Neural cell (in vitro differentiated cells): ENCODE measurements around the gene SALL4. TPM values are rescaled to one million over a fixed set of nuclear protein-coding genes. Genes with fewer than 3 reads are reported as not detected.

ENCODE experiments used
- H2AFZ ChIP-seq: fragments of 200-600, 300-800 bp; sonication (generic), shearing (Covaris generic); 2 replicates; pipeline ENCODE4 v1.6.0; 2014; ENCODE audit warnings: low read depth, mild to moderate bottlenecking, antibody characterized with exemption, low read length, moderate library complexity
- H3F3A ChIP-seq: fragments of 200-600 bp; shearing (Covaris generic); 2 replicates; pipeline ENCODE4 v1.6.1; 2016; ENCODE audit warnings: mild to moderate bottlenecking, moderate library complexity, mixed read lengths, antibody characterized with exemption, low read length; ENCODE audit not compliant: insufficient read depth, poor library complexity, severe bottlenecking
- H3K27ac ChIP-seq: fragments of 200-600, 300-800 bp; sonication (generic), shearing (Covaris generic); 2 replicates; pipeline ENCODE4 v1.5.1; 2014; ENCODE audit warnings: mild to moderate bottlenecking, low read length, moderate library complexity
- H3K27me3 ChIP-seq: fragments of 300-800, 200-600 bp; sonication (generic), shearing (Covaris generic); 2 replicates; pipeline ENCODE4 v1.6.0; 2014; ENCODE audit warnings: mild to moderate bottlenecking, low read depth, low read length, moderate library complexity; ENCODE audit not compliant: insufficient read depth
- H3K36me3 ChIP-seq: fragments of 300-800, 200-600 bp; sonication (generic), shearing (Covaris generic); 2 replicates; pipeline ENCODE4 v1.5.1; 2014; ENCODE audit warnings: mild to moderate bottlenecking, antibody characterized with exemption, low read length, moderate library complexity; ENCODE audit not compliant: insufficient read depth
- H3K4me2 ChIP-seq: fragments of 300-800, 200-600 bp; sonication (generic), shearing (Covaris generic); 2 replicates; pipeline ENCODE4 v1.6.0; 2014; ENCODE audit warnings: mild to moderate bottlenecking, low read length
- H3K4me3 ChIP-seq: fragments of 300-800, 200-600 bp; sonication (generic), shearing (Covaris generic); 2 replicates; pipeline ENCODE4 v1.5.1; 2014; ENCODE audit warnings: mild to moderate bottlenecking, low read length, moderate library complexity
- H3K79me2 ChIP-seq: fragments of 200-600 bp; shearing (Covaris generic); replicated peaks from 2 replicates; pipeline ENCODE4 v1.6.0; 2014; ENCODE audit warnings: mild to moderate bottlenecking, low read length, moderate library complexity; ENCODE audit not compliant: insufficient read depth
- H3K9ac ChIP-seq: fragments of 300-800, 200-600 bp; sonication (generic), shearing (Covaris generic); 2 replicates; pipeline ENCODE4 v1.6.1; 2016; ENCODE audit warnings: mild to moderate bottlenecking, low read length, mixed read lengths
- H3K9me2 ChIP-seq: fragments of 200-600 bp; shearing (Covaris generic); 2 replicates; pipeline ENCODE4 v1.6.1; 2016; ENCODE audit warnings: mild to moderate bottlenecking, low read length, mixed read lengths; ENCODE audit not compliant: insufficient read depth
- H3K9me3 ChIP-seq: fragments of 200-600, 300-800 bp; sonication (generic), shearing (Covaris generic); 2 replicates; pipeline ENCODE4 v1.6.1; 2016; ENCODE audit warnings: mild to moderate bottlenecking, mixed run types, low read length, moderate library complexity, mixed read lengths
- H4K20me1 ChIP-seq: fragments of 200-600 bp; shearing (Covaris generic); 2 replicates; pipeline ENCODE4 v1.6.1; 2016; ENCODE audit warnings: mild to moderate bottlenecking, mixed run types; ENCODE audit not compliant: insufficient read depth
- EP300 ChIP-seq: fragments of 450-650 bp; conservative IDR thresholded peaks from 2 replicates; pipeline ENCODE4 v1.6.1; 2014; ENCODE audit warnings: antibody characterized with exemption, mild to moderate bottlenecking, moderate library complexity; ENCODE audit not compliant: poor library complexity, severe bottlenecking
- EZH2 ChIP-seq: fragments of 200-600, 300-800 bp; shearing (Covaris generic), sonication (generic); IDR thresholded peaks from 2 replicates; pipeline ENCODE4 v1.6.1; 2014; ENCODE audit warnings: antibody characterized with exemption, low read length, borderline replicate concordance, mild to moderate bottlenecking; ENCODE audit not compliant: insufficient read depth, poor library complexity, severe bottlenecking
- MXI1 ChIP-seq: fragments of 450-650 bp; conservative IDR thresholded peaks from 2 replicates; pipeline ENCODE4 v1.6.1; 2014; ENCODE audit warnings: antibody characterized with exemption, mild to moderate bottlenecking; ENCODE audit not compliant: poor library complexity, severe bottlenecking
- POLR2AphosphoS5 ChIP-seq: IDR thresholded peaks from 2 replicates; pipeline ENCODE4 v1.6.1; 2012
- RAD21 ChIP-seq: fragments of 450-650 bp; conservative IDR thresholded peaks from 2 replicates; pipeline ENCODE4 v1.6.1; 2014; ENCODE audit warnings: antibody characterized with exemption, mild to moderate bottlenecking, moderate library complexity
- SMC3 ChIP-seq: fragments of 450-650 bp; conservative IDR thresholded peaks from 2 replicates; pipeline ENCODE4 v1.6.1; 2014; ENCODE audit warnings: antibody characterized with exemption, mild to moderate bottlenecking, moderate library complexity; ENCODE audit not compliant: poor library complexity
- TAF1 ChIP-seq: IDR thresholded peaks from 2 replicates; pipeline ENCODE4 v1.6.1; 2012; ENCODE audit warnings: low read depth
- polyA plus RNA-seq: library from polyadenylated mRNA; depleted of rRNA; stranded (reverse); fragments of >200 nt; gene quantifications from 2 replicates; pipeline ENCODE4 v1.2.3, GENCODE V29; 2014
- TF ChIP-seq, protein P1 (sequence below): IDR thresholded peaks from 2 replicates; pipeline ENCODE4 v1.6.1; 2012; ENCODE audit warnings: borderline replicate concordance
- TF ChIP-seq, protein P2 (sequence below): fragments of 450-650 bp; IDR thresholded peaks from 2 replicates; pipeline ENCODE4 v1.5.1; 2014; ENCODE audit warnings: antibody characterized with exemption, mild to moderate bottlenecking, moderate library complexity; ENCODE audit not compliant: poor library complexity, severe bottlenecking

The SALL4 gene
- polyA plus RNA-seq, 1 donor from 2014 or later, result 1.4 TPM

DNA sequence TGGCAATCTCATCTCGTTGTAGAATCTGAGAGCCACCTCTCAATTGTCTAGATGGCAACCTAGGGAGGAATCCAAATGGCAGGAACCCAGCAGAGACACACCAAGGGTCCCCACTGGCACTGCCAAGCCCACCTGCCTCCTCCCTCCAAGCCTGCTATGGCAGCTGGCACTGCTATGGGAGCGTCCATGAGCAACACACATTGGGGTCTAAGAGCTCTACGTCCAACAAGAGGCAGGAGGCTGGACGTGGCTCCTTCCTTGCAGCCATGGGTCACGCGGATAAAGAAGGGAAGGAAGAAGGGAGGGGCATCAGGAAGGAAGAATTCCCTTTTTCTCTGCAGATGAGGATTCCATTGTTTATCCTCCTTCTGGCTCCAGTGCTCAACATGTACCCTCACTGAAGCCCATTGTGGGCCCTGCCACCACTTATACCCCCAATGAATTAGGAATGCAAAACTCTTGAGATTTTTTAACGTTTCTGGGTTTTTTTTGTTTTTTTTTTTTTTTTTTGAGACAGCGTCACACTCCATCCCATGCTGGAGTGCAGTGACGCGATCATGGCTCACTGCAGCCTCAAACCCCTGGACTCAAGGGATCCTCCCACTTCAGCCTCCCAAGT lies 51.4 kb downstream of the SALL4 start:
- Histone ChIP-seq H3K9ac (no peak overlapping the region), H2AFZ (no peak overlapping the region), H3K36me3 (no peaks in the 10 kb centered on the region), H3F3A (no peaks in the 10 kb centered on the region), H3K27ac (no peak overlapping the region), H3K9me2 (no peaks in the 10 kb centered on the region), H3K79me2 (peaks cover 23% of the 10 kb centered on the region), H3K9me3 (no peaks in the 10 kb centered on the region), H3K27me3 (no peaks in the 10 kb centered on the region), H3K4me3 (no peak overlapping the region), H4K20me1 (no peaks in the 10 kb centered on the region), H3K4me2 (no peak overlapping the region)
- no peak for TF ChIP-seq RAD21
- TF ChIP-seq SMC3, result no peak
- no peak for TF ChIP-seq EP300
- TF ChIP-seq, protein P1, sequence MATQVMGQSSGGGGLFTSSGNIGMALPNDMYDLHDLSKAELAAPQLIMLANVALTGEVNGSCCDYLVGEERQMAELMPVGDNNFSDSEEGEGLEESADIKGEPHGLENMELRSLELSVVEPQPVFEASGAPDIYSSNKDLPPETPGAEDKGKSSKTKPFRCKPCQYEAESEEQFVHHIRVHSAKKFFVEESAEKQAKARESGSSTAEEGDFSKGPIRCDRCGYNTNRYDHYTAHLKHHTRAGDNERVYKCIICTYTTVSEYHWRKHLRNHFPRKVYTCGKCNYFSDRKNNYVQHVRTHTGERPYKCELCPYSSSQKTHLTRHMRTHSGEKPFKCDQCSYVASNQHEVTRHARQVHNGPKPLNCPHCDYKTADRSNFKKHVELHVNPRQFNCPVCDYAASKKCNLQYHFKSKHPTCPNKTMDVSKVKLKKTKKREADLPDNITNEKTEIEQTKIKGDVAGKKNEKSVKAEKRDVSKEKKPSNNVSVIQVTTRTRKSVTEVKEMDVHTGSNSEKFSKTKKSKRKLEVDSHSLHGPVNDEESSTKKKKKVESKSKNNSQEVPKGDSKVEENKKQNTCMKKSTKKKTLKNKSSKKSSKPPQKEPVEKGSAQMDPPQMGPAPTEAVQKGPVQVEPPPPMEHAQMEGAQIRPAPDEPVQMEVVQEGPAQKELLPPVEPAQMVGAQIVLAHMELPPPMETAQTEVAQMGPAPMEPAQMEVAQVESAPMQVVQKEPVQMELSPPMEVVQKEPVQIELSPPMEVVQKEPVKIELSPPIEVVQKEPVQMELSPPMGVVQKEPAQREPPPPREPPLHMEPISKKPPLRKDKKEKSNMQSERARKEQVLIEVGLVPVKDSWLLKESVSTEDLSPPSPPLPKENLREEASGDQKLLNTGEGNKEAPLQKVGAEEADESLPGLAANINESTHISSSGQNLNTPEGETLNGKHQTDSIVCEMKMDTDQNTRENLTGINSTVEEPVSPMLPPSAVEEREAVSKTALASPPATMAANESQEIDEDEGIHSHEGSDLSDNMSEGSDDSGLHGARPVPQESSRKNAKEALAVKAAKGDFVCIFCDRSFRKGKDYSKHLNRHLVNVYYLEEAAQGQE, result no peak

DNA sequence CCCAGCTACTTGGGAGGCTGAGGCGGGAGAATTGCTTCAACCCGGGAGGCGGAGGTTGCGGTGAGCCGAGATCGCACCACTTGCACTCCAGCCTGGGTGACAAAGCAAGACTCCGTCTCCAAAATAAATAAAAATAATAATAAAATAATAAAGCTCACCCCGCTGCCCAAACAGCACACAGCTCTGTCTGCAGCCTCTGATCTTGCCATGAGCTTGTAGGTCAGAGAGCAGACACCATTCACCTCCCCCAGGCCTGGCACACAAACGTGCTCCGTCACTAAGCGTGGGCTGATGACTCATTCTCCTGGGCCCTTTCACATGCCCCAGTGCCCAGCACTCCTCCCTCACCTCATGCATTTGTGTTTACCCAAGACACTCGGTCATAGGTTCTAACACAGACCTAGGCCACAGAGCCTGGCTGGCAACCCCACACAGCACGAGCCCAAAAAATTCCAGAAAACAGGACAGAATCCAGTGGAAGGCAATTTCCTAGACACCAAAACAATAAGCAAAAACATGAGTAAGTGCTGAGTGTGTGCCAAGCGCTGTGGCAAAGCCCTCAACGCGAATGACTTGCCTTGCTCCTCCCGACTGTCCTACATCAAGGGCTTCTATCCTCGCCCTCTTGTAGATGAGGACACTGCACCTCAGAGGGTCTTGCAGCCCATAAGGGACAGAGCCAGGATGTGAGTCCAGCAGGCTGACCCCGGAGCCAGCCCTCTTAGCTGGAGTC lies 52.1 kb downstream of the SALL4 start:
- Histone ChIP-seq H3K9me3 (no peaks in the 10 kb centered on the region), H3K9ac (no peak overlapping the region), H3K27ac (no peak overlapping the region), H3K79me2 (peaks cover 27% of the 10 kb centered on the region), H3K36me3 (no peaks in the 10 kb centered on the region), H3K4me2 (no peak overlapping the region), H2AFZ (no peak overlapping the region), H3K9me2 (no peaks in the 10 kb centered on the region), H3F3A (no peaks in the 10 kb centered on the region), H4K20me1 (no peaks in the 10 kb centered on the region), H3K27me3 (no peaks in the 10 kb centered on the region), H3K4me3 (no peak overlapping the region)
- TF ChIP-seq MXI1 (no peak), EP300 (no peak), SMC3 (no peak), RAD21 (no peak), TAF1 (no peak), EZH2 (no peak), POLR2AphosphoS5 (no peak)
- TF ChIP-seq, protein P2, sequence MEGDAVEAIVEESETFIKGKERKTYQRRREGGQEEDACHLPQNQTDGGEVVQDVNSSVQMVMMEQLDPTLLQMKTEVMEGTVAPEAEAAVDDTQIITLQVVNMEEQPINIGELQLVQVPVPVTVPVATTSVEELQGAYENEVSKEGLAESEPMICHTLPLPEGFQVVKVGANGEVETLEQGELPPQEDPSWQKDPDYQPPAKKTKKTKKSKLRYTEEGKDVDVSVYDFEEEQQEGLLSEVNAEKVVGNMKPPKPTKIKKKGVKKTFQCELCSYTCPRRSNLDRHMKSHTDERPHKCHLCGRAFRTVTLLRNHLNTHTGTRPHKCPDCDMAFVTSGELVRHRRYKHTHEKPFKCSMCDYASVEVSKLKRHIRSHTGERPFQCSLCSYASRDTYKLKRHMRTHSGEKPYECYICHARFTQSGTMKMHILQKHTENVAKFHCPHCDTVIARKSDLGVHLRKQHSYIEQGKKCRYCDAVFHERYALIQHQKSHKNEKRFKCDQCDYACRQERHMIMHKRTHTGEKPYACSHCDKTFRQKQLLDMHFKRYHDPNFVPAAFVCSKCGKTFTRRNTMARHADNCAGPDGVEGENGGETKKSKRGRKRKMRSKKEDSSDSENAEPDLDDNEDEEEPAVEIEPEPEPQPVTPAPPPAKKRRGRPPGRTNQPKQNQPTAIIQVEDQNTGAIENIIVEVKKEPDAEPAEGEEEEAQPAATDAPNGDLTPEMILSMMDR, result no peak
- TF ChIP-seq, protein P1, result no peak
